ENCODE data around the gene ADAM22. TPM values are rescaled to one million over a fixed set of nuclear protein-coding genes. Genes with fewer than 3 reads are reported as not detected.

Gene ADAM22
- total and polyA plus RNA-seq, 2 experiments from 2014 or later: 2.7 to 18.7 TPM

DNA sequence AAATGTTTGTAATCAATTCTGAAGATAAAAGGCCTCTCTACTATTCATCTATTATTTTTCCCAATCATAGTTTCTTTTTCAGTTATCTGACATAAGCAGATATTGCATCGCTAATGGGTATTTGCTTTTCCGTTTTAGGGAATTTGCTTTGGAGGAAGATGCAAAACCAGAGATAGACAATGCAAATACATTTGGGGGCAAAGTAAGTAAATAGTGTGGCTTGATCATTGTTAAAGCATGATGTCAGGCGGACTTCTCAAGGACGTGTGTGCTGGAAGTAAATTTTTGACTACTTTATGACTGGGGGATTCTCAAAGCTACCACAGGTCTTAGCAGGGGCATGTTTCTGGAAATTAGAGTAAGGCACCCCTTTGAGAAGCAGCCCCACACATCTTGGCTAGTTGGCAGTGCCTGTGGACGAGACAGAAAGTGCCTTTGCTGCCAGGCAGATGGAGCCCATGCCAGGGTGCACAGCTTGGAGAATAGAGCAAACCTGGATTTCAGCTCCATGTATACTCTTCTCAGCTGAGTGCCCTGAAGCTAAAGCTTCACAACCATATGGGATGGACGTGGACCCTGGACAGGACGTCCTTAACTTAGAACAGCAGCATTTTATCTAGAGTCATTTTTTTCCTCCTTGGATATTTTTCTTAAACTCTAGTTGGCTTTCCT, 217.2 kb downstream of the ADAM22 start:
- H3K4me3 Mint-ChIP-seq: no peak overlapping the region
- Histone ChIP-seq H3F3A (replicated peaks; ENCODE audit: low read depth) (no peaks in the 10 kb centered on the region), H3K27me3 (ENCODE audit: insufficient read depth) (no peaks in the 10 kb centered on the region), H2AFZ (no peak overlapping the region), H3K4me2 (no peak overlapping the region), H4K20me1 (replicated peaks; ENCODE audit: insufficient read depth) (no peaks in the 10 kb centered on the region), H3K4me3 (no peak overlapping the region), H3K27ac (ENCODE audit: low read depth) (no peak overlapping the region), H3K9me2 (ENCODE audit: insufficient read depth) (no peaks in the 10 kb centered on the region), H3K79me2 (replicated peaks; ENCODE audit: insufficient read depth) (no peaks in the 10 kb centered on the region), H3K36me3 (ENCODE audit: insufficient read depth) (no peaks in the 10 kb centered on the region), H3K4me1 (ENCODE audit: insufficient read depth) (peaks cover 14% of the 10 kb centered on the region)
- TF ChIP-seq EZH2 (IDR thresholded peaks at IDR 0.05; ENCODE audit: low read depth, unreplicated experiment): no peak
- TF ChIP-seq, protein P1, sequence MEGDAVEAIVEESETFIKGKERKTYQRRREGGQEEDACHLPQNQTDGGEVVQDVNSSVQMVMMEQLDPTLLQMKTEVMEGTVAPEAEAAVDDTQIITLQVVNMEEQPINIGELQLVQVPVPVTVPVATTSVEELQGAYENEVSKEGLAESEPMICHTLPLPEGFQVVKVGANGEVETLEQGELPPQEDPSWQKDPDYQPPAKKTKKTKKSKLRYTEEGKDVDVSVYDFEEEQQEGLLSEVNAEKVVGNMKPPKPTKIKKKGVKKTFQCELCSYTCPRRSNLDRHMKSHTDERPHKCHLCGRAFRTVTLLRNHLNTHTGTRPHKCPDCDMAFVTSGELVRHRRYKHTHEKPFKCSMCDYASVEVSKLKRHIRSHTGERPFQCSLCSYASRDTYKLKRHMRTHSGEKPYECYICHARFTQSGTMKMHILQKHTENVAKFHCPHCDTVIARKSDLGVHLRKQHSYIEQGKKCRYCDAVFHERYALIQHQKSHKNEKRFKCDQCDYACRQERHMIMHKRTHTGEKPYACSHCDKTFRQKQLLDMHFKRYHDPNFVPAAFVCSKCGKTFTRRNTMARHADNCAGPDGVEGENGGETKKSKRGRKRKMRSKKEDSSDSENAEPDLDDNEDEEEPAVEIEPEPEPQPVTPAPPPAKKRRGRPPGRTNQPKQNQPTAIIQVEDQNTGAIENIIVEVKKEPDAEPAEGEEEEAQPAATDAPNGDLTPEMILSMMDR (conservative IDR thresholded peaks at IDR 0.05; ENCODE audit: low read depth in 2 of 2): no peak
- no peak for TF ChIP-seq JUNB (IDR thresholded peaks at IDR 0.05; ENCODE audit: unreplicated experiment)
- no peak for TF ChIP-seq POLR2AphosphoS5 (IDR thresholded peaks at IDR 0.05; ENCODE audit: low read depth)
- TF ChIP-seq, protein P2, sequence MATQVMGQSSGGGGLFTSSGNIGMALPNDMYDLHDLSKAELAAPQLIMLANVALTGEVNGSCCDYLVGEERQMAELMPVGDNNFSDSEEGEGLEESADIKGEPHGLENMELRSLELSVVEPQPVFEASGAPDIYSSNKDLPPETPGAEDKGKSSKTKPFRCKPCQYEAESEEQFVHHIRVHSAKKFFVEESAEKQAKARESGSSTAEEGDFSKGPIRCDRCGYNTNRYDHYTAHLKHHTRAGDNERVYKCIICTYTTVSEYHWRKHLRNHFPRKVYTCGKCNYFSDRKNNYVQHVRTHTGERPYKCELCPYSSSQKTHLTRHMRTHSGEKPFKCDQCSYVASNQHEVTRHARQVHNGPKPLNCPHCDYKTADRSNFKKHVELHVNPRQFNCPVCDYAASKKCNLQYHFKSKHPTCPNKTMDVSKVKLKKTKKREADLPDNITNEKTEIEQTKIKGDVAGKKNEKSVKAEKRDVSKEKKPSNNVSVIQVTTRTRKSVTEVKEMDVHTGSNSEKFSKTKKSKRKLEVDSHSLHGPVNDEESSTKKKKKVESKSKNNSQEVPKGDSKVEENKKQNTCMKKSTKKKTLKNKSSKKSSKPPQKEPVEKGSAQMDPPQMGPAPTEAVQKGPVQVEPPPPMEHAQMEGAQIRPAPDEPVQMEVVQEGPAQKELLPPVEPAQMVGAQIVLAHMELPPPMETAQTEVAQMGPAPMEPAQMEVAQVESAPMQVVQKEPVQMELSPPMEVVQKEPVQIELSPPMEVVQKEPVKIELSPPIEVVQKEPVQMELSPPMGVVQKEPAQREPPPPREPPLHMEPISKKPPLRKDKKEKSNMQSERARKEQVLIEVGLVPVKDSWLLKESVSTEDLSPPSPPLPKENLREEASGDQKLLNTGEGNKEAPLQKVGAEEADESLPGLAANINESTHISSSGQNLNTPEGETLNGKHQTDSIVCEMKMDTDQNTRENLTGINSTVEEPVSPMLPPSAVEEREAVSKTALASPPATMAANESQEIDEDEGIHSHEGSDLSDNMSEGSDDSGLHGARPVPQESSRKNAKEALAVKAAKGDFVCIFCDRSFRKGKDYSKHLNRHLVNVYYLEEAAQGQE (IDR thresholded peaks at IDR 0.05; ENCODE audit: unreplicated experiment): no peak
- no peak for TF ChIP-seq STAT1 (IDR thresholded peaks at IDR 0.05; ENCODE audit: unreplicated experiment)
- TF ChIP-seq, protein P3, sequence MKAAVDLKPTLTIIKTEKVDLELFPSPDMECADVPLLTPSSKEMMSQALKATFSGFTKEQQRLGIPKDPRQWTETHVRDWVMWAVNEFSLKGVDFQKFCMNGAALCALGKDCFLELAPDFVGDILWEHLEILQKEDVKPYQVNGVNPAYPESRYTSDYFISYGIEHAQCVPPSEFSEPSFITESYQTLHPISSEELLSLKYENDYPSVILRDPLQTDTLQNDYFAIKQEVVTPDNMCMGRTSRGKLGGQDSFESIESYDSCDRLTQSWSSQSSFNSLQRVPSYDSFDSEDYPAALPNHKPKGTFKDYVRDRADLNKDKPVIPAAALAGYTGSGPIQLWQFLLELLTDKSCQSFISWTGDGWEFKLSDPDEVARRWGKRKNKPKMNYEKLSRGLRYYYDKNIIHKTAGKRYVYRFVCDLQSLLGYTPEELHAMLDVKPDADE (IDR thresholded peaks at IDR 0.05): no peak
- TF ChIP-seq ZNF331 (CRISPR knock-in tag; IDR thresholded peaks at IDR 0.05; ENCODE audit: low read depth): no peak
- no peak for TF ChIP-seq EZH2phosphoT487 (IDR thresholded peaks at IDR 0.05; ENCODE audit: unreplicated experiment)
- TF ChIP-seq CREB1 (CRISPR knock-in tag; IDR thresholded peaks at IDR 0.05; ENCODE audit: low read depth): no peak
- no peak for TF ChIP-seq NANOG (IDR thresholded peaks at IDR 0.05; ENCODE audit: borderline replicate concordance)
- TF ChIP-seq, protein P4, sequence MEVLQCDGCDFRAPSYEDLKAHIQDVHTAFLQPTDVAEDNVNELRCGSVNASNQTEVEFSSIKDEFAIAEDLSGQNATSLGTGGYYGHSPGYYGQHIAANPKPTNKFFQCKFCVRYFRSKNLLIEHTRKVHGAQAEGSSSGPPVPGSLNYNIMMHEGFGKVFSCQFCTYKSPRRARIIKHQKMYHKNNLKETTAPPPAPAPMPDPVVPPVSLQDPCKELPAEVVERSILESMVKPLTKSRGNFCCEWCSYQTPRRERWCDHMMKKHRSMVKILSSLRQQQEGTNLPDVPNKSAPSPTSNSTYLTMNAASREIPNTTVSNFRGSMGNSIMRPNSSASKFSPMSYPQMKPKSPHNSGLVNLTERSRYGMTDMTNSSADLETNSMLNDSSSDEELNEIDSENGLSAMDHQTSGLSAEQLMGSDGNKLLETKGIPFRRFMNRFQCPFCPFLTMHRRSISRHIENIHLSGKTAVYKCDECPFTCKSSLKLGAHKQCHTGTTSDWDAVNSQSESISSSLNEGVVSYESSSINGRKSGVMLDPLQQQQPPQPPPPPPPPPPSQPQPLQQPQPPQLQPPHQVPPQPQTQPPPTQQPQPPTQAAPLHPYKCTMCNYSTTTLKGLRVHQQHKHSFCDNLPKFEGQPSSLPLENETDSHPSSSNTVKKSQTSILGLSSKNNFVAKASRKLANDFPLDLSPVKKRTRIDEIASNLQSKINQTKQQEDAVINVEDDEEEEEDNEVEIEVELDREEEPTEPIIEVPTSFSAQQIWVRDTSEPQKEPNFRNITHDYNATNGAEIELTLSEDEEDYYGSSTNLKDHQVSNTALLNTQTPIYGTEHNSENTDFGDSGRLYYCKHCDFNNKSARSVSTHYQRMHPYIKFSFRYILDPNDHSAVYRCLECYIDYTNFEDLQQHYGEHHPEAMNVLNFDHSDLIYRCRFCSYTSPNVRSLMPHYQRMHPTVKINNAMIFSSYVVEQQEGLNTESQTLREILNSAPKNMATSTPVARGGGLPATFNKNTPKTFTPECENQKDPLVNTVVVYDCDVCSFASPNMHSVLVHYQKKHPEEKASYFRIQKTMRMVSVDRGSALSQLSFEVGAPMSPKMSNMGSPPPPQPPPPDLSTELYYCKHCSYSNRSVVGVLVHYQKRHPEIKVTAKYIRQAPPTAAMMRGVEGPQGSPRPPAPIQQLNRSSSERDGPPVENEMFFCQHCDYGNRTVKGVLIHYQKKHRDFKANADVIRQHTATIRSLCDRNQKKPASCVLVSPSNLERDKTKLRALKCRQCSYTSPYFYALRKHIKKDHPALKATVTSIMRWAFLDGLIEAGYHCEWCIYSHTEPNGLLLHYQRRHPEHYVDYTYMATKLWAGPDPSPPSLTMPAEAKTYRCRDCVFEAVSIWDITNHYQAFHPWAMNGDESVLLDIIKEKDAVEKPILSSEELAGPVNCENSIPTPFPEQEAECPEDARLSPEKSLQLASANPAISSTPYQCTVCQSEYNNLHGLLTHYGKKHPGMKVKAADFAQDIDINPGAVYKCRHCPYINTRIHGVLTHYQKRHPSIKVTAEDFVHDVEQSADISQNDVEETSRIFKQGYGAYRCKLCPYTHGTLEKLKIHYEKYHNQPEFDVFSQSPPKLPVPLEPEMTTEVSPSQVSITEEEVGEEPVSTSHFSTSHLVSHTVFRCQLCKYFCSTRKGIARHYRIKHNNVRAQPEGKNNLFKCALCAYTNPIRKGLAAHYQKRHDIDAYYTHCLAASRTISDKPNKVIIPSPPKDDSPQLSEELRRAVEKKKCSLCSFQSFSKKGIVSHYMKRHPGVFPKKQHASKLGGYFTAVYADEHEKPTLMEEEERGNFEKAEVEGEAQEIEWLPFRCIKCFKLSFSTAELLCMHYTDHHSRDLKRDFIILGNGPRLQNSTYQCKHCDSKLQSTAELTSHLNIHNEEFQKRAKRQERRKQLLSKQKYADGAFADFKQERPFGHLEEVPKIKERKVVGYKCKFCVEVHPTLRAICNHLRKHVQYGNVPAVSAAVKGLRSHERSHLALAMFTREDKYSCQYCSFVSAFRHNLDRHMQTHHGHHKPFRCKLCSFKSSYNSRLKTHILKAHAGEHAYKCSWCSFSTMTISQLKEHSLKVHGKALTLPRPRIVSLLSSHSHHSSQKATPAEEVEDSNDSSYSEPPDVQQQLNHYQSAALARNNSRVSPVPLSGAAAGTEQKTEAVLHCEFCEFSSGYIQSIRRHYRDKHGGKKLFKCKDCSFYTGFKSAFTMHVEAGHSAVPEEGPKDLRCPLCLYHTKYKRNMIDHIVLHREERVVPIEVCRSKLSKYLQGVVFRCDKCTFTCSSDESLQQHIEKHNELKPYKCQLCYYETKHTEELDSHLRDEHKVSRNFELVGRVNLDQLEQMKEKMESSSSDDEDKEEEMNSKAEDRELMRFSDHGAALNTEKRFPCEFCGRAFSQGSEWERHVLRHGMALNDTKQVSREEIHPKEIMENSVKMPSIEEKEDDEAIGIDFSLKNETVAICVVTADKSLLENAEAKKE (CRISPR knock-in tag; IDR thresholded peaks at IDR 0.05): no peak
- no peak for TF ChIP-seq ZNF114 (CRISPR knock-in tag; IDR thresholded peaks at IDR 0.05)
- H3K4me1 Mint-ChIP-seq: peaks cover 20% of the 10 kb centered on the region
- no peak overlapping the region for H3K27ac Mint-ChIP-seq
- H3K27me3 Mint-ChIP-seq (ENCODE audit: insufficient read depth, low read depth, poor library complexity): no peaks in the 10 kb centered on the region
- H3K36me3 Mint-ChIP-seq (ENCODE audit: low read depth): peaks cover 2% of the 10 kb centered on the region; the same call in 1 of the 3 replicates
- DNase-seq (ENCODE audit: low spot score) (no peak), ATAC-seq (no peak)
- no peaks in the 10 kb centered on the region for H3K9me3 Mint-ChIP-seq

Measured in GM23338 (cell line).